WI38 (cell line): ENCODE measurements around the gene CFAP92.

Source experiments
- H3K4me3 ChIP-seq: 2 replicates; pipeline ENCODE4 v1.5.1; 2011; ENCODE audit warnings: low read depth, mild to moderate bottlenecking, control low read depth, low read length
- TF ChIP-seq, protein P1 (sequence below): IDR thresholded peaks from 2 replicates; pipeline ENCODE4 v1.5.1; 2012; ENCODE audit warnings: low read depth, mild to moderate bottlenecking, control low read depth, low read length

CFAP92 gene

GRCh38 chr3:128878556-128879124, 115.2 kb downstream of the CFAP92 start:
- H3K4me3 ChIP-seq = peak overlapping the region; percentile 92
- TF ChIP-seq, protein P1, sequence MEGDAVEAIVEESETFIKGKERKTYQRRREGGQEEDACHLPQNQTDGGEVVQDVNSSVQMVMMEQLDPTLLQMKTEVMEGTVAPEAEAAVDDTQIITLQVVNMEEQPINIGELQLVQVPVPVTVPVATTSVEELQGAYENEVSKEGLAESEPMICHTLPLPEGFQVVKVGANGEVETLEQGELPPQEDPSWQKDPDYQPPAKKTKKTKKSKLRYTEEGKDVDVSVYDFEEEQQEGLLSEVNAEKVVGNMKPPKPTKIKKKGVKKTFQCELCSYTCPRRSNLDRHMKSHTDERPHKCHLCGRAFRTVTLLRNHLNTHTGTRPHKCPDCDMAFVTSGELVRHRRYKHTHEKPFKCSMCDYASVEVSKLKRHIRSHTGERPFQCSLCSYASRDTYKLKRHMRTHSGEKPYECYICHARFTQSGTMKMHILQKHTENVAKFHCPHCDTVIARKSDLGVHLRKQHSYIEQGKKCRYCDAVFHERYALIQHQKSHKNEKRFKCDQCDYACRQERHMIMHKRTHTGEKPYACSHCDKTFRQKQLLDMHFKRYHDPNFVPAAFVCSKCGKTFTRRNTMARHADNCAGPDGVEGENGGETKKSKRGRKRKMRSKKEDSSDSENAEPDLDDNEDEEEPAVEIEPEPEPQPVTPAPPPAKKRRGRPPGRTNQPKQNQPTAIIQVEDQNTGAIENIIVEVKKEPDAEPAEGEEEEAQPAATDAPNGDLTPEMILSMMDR = no peak

GRCh38 chr3:128878011-128878457, 115.8 kb downstream of the CFAP92 start:
- H3K4me3 ChIP-seq = peak overlapping the region; percentile 92
- TF ChIP-seq, protein P1 = no peak

- TF ChIP-seq, protein P1 = peak; percentile 39
- no peak overlapping the region for H3K4me3 ChIP-seq
Measured at GRCh38 chr3:128875556-128876120, 118.2 kb downstream of the CFAP92 start.

GRCh38 chr3:128874481-128875180, 119.2 kb downstream of the CFAP92 start:
- TF ChIP-seq, protein P1 = no peak
- H3K4me3 ChIP-seq = no peak overlapping the region

DNA sequence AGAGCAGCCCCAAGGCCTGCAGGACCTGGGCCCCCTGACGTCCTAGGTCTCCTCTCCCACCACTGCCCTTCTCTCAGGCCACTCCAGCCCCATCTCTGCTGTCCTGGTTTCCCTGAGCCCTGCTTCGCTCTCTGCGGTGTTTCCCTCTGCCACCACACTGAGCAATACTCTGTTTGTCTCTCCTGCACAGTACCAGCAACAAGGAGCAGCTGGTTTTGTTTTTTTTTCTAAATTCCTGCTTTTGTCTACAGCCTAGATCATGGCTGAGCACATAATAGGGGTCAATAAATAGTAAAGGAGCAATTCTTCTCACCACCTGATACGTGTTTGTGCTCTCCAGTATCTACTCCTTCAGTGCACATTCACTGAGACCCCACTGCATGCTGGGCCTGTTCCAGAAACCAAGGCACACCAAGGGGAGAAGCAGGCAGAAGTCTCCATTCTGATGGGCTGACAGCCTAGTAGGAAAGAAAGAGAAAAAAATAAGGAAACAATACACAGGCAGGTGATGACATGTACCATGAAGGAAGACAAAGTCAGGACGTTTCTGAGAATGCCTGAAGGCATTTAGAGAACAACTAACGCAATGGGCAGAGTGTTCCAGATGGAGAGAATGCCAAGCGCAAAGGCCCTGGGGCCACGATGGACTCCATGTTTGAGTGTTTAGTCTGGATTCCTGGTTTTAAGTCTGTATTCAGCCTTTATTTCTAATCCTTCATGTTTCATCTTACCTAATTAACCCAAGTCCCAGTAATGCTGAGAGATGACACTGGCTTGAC, 120.4 kb downstream of the CFAP92 start:
- H3K4me3 ChIP-seq = no peak overlapping the region
- TF ChIP-seq, protein P1 = no peak

DNA sequence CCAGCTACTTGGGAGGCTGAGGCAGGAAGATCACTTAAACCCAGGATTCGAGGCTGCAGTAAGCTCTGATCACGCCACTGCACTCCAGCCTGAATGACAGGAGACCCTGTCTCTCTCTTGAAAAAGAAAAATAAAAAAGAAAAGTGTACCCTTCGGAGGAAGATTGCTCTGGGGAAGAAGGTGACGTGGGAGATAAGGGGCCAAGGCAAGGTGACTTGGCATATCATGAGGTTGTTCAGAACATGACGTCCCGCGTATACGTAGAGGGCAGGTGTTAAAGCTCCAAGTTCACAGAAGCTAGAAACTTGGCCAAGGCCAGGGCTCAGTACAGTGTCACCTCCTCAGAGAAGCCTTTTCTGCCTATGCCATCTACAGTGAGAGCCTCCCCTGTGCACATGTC, 121.1 kb downstream of the CFAP92 start:
- no peak overlapping the region for H3K4me3 ChIP-seq
- TF ChIP-seq, protein P1 = no peak
